Transverse colon (tissue), 4 donors: Measurements from ENCODE around the gene CDX1.

Experiments used
- CTCF ChIP-seq, 5 experiments: fragments of 200-600 bp in 3 of 5; fragments of 450-650 bp in 2 of 5; sonication (generic) in 3 of 5; IDR thresholded peaks; 1 replicate in 2 of 5; 2 replicates in 3 of 5; pipeline ENCODE4 v1.5.1; 2016 to 2017; ENCODE audit warnings: antibody characterized with exemption in 5 of 5, inconsistent platforms in 3 of 5, mild to moderate bottlenecking in 2 of 5, moderate library complexity in 1 of 5
- EP300 ChIP-seq: sonication (generic); formaldehyde crosslinking; IDR thresholded peaks from one replicate; pipeline ENCODE4 v1.6.1; 2017; ENCODE audit warnings: antibody characterized with exemption, low read depth
- POLR2A ChIP-seq: fragments of 450-650 bp; IDR thresholded peaks from one replicate; pipeline ENCODE4 v1.6.1; 2016; ENCODE audit warnings: antibody characterized with exemption, mild to moderate bottlenecking, moderate library complexity
- POLR2AphosphoS5 ChIP-seq, 3 donors: sonication (generic); formaldehyde crosslinking; IDR thresholded peaks; one replicate each; pipeline ENCODE4 v1.6.1; 2016; ENCODE audit warnings: antibody characterized with exemption in 3 of 3

GRCh38 chr5:150125334-150125733, 41.2 kb upstream of the CDX1 start:
- TF ChIP-seq CTCF (IDR thresholded peaks at IDR 0.05) (no peak), POLR2A (no peak), EP300 (no peak), POLR2AphosphoS5 (IDR thresholded peaks at IDR 0.05) (no peak)
